Measurements from ENCODE around the gene RAD51C.
A peak's percentile ranks its signal among the peaks of the same experiment; 100 is the strongest.
"Not testable (repeated sequence)": the region's sequence is repeated elsewhere in the genome, so short reads cannot be mapped to it uniquely, and the experiment has no call there.

RAD51C gene

DNA sequence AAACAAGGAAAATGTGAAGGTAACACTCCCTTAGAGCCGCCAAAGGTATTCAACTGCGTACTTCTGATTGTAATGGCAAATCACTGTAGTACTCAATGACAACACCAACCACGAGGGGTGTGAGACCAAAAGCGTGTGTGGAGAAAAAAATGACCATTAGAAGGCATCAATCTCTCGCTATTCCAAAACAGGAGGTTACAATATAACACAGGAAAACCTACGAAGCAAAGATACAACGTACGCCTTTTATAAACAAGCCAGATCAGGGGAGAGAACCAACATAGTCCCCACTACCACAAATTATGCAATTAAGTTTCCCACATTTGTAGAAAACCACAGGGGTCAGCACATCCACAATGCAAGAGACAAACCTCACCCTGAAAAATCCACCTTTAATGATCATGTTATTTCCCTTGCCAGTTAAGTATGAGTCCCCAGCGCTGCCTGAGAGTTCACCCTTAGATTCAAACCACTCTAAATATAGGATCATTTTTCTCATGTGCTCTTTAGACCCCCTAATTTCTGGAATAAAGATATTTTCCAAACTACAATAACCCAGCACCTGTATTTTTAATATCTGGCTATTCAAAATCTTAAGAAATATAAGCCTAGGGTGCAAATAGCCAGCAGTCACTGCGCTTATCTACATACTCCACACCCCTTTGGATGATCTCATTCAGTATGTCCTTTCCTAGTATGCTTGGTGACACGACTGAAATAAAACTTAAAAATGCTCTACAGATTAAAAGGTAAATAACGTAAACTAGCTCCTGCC, 13.0 kb upstream of the RAD51C start:
- DNase-seq: peak; percentile 90
- in situ Hi-C loops (cut with HindIII; ENCODE audit: low pct_ligation_motif_present, low pct_unique_long_range_greater_than_20kb, low sequenced_read_pairs): no loop called here

DNA sequence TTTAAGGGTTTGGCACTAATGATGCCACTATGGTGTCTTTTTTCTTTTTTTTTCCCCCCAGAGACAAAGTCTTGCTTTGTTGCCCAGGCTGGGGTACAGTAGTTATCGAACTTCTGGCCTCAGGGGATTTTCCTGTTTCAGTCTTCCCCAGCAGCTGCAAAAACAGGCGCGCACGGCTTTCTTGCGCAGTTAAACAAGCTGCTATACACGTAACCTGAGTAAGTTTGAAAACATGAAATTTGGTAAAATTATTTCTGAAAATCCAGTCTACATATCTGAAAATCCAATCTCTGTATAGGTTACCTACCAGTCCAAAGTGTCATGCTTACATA, 12.4 kb upstream of the RAD51C start:
- in situ Hi-C loops (cut with HindIII; ENCODE audit: low pct_ligation_motif_present, low pct_unique_long_range_greater_than_20kb, low sequenced_read_pairs): no loop called here
- DNase-seq: no peak

DNA sequence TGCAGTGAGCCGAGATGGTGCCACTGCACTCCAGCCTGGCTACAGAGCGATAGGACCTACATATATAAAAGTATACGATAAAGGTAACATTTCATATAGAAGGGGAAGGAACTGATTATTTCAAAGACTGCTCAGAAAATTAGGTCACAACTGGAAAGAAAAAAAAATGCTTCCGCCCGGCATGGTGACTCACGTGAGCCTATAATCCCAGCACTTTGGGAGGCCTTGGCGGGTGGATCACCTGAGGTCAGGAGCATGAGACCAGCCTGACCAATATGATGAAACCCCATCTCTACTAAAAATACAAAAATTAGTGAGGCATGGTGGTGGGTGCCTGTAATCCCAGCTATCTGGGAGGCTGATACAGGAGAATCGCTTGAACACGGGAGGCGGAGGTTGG, 8.4 kb upstream of the RAD51C start:
- DNase-seq: no peak
- in situ Hi-C loops (cut with HindIII; ENCODE audit: low pct_ligation_motif_present, low pct_unique_long_range_greater_than_20kb, low sequenced_read_pairs): no loop called here

DNA sequence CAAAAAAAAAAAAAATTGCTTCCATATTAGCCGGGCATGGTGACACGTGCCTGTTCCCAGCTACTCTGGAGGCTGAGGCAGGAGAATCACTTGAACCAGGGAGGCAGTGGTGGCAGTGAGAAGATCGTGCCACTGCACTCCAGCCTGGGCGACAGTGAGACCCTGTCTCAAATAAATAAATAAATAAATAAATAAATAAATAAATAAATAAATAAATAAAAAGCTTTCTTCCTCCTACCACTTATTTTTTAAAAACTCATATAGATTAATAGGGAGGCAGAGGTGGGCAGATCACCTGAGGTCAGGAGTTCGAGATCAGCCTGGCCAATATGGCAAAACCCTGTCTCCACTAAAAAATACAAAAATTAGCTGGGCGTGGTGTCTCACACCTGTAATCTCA, 7.9 kb upstream of the RAD51C start:
- DNase-seq; in situ Hi-C loops (cut with HindIII; ENCODE audit: low pct_ligation_motif_present, low pct_unique_long_range_greater_than_20kb, low sequenced_read_pairs): not testable (repeated sequence)

DNA sequence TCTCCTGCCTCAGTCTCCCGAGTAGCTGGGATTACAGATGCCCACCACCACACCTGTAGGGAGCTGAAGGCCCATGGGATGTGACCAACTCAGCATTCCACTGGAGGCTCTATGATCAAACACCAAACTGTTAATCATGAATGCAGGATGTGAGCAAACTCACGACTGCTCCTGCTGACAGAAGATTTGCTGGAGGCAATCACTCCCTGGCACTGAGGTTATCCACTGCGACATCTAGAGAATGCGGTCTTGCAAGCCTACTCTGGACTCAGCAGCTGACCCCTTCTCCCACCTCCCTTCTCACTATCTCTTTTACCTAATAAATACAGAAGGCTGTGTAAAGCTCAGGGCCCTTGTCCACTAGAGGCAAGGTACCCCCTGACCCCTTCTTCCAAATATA, 5.4 kb upstream of the RAD51C start:
- DNase-seq: no peak
- in situ Hi-C loops (cut with HindIII; ENCODE audit: low pct_ligation_motif_present, low pct_unique_long_range_greater_than_20kb, low sequenced_read_pairs): no loop called here

DNA sequence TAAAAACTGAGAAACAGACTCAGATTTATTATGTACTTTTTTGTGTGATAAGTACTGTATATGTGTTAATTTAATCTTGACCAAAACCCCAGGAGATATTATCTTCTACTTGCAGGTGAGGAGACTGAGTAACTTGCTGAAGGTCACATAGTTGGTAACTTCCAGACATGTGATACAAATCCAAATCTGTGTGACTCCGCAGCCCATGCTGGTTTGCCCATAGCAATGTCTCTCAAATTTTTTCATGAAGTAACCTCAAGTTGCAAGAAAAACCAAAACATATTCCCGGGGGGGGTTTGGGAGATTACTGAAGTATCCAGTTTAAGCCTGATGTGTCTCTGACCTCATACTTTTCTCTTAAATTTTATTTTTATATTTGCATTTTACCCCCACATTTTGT, 3.9 kb upstream of the RAD51C start:
- no peak for DNase-seq
- in situ Hi-C loops (cut with HindIII; ENCODE audit: low pct_ligation_motif_present, low pct_unique_long_range_greater_than_20kb, low sequenced_read_pairs): no loop called here

DNA sequence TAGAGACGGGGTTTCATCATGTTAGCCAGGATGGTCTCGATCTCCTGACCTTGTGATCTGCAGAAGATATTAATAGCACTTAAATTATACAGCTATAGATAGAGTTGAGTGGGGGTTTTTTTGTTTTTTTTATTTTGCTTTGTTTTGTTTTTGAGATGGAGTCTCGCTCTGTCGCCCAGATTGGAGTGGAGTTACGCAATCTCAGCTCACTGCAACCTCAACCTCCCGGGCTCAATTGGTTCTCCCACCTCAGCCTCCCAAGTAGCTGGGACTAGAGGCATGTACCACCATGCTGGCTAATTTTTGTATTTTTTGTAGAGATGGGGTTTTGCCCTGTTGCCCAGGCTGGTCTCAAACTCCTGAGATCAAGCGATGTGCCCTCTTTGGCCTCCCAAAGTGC, 2.4 kb upstream of the RAD51C start:
- in situ Hi-C loops (cut with HindIII; ENCODE audit: low pct_ligation_motif_present, low pct_unique_long_range_greater_than_20kb, low sequenced_read_pairs); DNase-seq: not testable (repeated sequence)

DNA sequence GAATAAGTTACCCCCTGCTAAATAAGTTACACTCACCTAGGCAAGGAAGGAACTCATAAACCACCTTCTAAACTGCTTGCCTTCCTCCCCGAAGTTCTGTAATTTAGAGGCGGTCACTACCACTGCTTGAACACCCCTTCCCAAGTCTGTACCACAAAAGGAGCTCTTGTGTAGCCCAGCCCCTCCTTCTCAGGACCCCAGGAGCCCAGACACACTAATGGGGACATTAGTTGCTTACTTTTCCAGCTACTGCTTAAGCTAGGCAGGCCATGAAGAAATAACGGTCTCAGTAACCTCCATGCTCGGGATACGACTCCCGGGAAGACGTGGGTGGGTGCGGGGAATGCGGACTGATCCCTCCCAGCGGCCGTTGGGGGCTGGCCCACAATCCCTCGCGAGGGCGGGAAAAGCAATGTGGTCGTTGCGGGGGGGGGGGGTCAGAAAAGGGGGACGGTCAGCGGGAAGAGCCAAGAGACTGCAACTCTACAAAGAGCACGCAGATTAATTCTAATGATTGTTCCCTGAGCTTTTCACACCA, 632 bp upstream of the RAD51C start, which contains the start of gene TEX14:
TSS of gene TEX14 (minus strand) at position 345 of the 538 bp plus-strand sequence. CDS start 40,044 bp downstream, outside the sequence.
- in situ Hi-C loops (cut with HindIII; ENCODE audit: low pct_ligation_motif_present, low pct_unique_long_range_greater_than_20kb, low sequenced_read_pairs): no loop called here
- no peak for DNase-seq

DNA sequence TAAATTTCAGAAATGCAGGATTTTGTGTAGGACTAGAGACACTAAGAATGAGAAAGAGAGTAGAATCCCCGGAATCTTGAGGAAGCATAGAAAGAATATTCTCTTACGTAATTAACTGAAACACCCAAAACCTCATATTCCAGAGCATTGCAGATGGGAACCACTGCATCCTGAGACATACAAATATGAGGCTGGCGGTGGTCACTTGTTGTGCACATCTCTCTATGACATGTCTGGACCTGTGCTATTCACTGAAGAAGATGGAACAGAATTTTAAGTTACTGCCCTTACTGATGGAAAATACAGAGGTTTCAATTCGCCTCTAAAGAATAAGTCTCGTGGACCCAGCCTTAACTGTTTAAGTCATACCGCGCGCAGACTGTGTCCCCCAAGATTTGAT, 806 bp downstream of the RAD51C start:
- in situ Hi-C loops (cut with HindIII; ENCODE audit: low pct_ligation_motif_present, low pct_unique_long_range_greater_than_20kb, low sequenced_read_pairs): no loop called here
- DNase-seq: peak; percentile 31

DNA sequence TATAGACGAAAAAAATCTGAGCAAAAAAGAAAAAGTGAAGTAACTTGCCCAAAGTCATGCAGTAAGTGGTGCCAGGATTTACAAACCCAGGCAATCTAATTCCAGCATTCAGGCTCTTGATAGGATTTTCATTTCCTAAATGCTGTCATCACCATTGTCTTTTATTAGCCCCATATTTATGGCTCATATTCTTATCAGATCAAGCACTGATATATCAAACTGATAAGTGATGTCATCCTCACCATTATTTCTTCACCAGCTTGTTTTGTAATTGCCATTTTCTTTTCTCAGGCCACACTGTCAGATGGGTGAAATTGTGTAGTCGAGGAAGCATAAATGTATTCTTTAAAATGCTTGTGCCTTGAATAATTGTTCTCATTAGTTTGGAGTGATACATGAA, 1.3 kb downstream of the RAD51C start:
- in situ Hi-C loops (cut with HindIII; ENCODE audit: low pct_ligation_motif_present, low pct_unique_long_range_greater_than_20kb, low sequenced_read_pairs): no loop called here
- DNase-seq: no peak

DNA sequence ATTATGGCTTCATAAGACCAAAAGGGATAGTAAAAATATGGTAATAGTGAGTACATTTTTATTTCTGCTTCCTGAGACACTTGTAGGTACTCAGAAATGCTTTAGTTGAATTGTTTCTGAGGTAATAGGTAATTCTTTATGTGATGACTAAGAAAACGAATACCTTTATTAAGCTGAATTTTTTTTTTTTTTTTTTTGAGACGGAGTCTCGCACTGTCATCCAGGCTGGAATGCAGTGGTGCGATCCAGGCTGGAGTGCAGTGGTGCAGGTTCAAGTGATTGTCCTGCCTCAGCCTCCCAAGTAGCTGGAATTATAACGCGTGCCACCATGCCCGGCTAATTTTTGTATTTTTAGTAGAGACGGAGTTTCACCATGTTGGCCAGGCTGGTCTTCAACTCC, 1.9 kb downstream of the RAD51C start:
- DNase-seq: peak; percentile 58
- in situ Hi-C loops (cut with HindIII; ENCODE audit: low pct_ligation_motif_present, low pct_unique_long_range_greater_than_20kb, low sequenced_read_pairs): no loop called here

DNA sequence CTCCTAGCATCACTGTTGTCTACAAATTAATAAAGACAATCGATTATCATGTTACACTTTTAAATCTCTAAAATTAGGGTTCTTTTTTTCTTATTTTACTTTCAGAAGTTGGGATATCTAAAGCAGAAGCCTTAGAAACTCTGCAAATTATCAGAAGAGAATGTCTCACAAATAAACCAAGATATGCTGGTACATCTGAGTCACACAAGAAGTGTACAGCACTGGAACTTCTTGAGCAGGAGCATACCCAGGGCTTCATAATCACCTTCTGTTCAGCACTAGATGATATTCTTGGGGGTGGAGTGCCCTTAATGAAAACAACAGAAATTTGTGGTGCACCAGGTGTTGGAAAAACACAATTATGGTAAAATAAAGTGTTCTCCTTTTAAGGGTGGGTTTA, 2.4 kb downstream of the RAD51C start:
- DNase-seq: no peak
- in situ Hi-C loops (cut with HindIII; ENCODE audit: low pct_ligation_motif_present, low pct_unique_long_range_greater_than_20kb, low sequenced_read_pairs): no loop called here

DNA sequence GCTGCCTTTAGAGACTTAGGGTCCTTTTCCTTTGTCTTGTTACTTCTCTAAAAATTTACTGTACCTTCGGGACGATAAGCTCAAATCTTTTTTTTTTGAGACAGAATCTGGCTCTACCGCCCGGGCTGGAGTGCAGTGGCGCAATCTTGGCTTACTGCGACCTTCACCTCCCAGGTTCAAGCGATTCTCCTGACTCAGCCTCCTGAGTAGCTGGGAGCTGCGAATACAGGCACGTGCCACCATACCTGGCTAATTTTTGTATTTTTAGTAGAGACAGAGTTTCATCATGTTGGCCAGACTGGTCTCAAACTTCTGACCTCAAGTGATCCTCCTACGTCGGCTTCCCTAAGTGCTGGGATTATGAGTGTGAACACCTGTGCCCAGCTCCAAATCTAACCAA, 7.4 kb downstream of the RAD51C start:
- in situ Hi-C loops (cut with HindIII; ENCODE audit: low pct_ligation_motif_present, low pct_unique_long_range_greater_than_20kb, low sequenced_read_pairs): no loop called here
- DNase-seq: no peak

DNA sequence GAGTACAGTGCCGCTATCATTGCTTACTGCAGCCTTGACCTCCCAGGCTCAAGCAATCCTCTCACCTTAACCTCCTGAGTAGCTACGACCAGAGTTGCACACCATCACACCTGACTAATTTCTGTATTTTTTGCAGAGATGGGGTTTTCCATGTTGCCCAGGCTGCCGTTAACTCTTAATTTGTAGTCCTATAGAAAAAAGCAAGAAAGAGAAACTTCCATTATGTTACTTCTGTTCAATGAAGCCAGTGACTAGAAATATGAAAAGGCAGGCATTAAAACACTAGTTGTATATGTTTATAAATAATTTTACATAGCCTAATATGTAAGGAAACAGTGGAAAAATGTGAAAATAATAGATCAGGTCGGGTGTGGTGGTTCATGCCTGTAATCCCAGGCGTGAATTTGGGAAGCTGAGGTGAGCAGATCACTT, 9.7 kb downstream of the RAD51C start:
- in situ Hi-C loops (cut with HindIII; ENCODE audit: low pct_ligation_motif_present, low pct_unique_long_range_greater_than_20kb, low sequenced_read_pairs): no loop called here
- no peak for DNase-seq

DNA sequence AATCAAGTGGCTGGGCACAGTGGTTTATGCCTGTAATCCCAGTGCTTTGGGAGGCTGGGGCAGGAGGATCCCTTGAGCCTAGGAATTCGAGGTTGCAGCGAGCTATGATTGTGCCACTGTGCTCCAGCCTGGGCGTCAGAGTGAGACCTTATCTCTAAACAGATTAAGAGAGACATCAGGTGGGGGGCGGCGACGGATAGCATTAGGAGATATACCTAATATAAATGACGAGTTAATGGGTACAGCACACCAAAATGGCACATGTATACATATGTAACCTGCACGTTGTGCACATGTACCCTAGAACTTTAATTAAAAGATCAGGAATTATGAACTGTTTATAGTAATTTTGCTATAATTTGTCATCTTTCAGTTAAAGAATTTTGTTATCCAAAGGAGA, 10.3 kb downstream of the RAD51C start:
- no peak for DNase-seq
- in situ Hi-C loops (cut with HindIII; ENCODE audit: low pct_ligation_motif_present, low pct_unique_long_range_greater_than_20kb, low sequenced_read_pairs): no loop called here

DNA sequence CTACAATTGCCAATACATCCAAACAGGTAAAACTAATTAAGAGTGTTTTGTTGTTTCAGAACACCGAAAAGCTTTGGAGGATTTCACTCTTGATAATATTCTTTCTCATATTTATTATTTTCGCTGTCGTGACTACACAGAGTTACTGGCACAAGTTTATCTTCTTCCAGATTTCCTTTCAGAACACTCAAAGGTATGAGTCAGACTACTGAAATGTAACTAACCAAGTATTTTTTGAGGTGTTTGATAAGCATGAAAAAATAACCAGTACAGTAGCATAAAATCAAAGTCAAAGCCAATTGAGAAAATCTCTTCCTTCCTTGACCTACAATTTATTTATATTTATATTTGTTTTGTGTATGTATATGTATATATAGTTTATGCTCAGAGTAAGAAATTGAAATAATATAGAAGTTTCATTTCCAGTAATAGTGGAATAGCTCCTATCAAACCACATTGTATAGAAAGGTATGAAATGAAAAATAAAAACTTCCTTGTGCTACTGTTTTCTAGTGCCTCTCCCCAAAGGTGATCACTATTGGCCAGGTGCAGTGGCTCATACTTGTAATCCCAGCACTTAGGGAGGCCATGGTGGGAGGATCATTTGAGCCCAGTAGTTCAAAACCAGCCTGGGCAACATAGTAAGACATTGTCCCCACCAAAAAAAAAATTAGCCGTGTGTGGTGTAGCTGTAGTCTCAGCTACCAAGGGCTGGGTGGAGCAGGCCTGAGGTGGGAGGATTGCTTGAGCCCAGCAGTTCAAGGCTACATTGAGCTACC, 10.9 kb downstream of the RAD51C start:
- in situ Hi-C loops (cut with HindIII; ENCODE audit: low pct_ligation_motif_present, low pct_unique_long_range_greater_than_20kb, low sequenced_read_pairs): no loop called here

DNA sequence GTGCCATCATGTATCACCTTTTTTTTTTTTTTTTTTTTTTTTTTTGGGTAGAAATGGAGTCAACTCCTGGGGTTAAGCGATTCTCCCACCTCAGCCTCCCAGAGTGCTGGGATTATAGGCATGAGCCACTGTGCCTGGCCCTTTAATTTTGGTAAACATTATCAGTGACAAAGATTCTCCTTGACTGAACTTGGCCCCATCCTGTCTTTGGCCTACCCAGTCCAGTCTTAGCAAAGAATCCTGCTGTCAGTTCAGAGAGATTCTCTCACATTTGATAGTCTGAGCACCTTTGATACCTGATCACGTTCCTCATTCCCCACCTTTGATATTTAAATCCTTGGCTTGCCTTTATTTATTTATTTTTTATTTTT, 11.5 kb downstream of the RAD51C start:
- no peak for DNase-seq
- in situ Hi-C loops (cut with HindIII; ENCODE audit: low pct_ligation_motif_present, low pct_unique_long_range_greater_than_20kb, low sequenced_read_pairs): no loop called here

More for the DNA sequence above, 10.9 kb downstream of the RAD51C start:
- DNase-seq: peak; percentile 65

DNA sequence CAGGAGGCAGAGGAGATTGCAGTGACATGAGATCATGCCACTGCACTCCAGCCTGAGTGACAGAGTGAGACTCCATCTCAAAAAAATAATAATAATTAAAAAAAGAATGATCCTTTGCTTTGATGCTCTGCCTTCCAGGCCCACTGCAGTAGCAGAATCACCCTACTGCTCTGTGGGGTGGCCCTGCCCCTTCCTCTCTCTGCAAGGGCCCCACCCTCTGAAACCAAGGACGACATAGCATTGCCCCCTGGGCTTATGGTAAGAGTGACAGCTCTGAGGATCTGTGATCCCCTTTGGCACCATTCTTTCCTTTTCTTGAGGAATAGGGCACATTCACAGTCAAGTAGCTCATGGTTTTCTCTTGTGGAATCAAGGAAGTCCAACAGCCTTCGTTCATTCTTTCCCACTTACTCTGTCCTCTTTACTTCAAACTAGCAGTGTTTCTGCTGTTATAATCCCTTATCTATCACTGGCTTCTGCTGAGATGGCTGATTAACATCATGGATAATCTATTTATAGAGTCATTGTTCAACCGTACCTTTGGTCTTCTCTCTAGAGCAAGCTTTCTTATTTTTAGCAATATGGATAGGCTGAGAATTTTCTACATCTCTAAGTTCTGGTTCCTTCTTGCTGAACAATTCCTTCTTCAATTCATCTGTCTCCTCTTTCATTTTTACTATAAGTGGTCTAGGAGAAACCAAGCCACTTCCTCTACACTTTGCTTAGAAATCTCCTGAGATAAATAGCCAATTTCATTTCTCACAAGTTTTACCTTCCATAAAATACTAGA, 14.1 kb downstream of the RAD51C start:
- no peak for DNase-seq
- in situ Hi-C loops (cut with HindIII; ENCODE audit: low pct_ligation_motif_present, low pct_unique_long_range_greater_than_20kb, low sequenced_read_pairs): no loop called here

DNA sequence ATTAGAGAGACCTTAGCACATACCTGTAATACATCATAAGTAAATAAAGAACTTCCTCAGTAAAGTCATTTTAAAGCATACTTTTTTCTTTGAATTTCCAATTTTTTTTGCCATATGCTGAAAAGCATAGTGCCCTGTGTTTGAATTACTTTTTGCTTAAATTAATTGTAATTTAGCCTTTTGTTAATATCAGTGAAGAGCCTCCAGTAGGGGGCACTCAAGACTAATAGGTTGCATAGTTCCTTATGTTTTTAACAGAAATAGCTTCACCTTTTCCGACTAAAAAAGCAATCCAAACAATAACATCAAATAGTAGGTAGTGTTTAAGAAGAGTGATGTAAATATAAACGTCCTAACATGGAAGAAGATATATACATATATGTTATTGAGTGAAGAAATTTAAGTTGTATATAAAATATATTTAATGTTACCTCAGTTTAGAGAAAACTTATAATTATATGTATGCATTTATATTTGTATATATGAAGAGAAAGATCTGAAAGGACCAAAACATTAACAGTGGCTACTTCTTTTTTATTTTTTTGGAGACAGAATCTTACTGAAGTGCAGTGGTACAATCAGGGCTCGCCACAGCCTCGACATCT, 18.6 kb downstream of the RAD51C start:
- DNase-seq: peak; percentile 69
- in situ Hi-C loops (cut with HindIII; ENCODE audit: low pct_ligation_motif_present, low pct_unique_long_range_greater_than_20kb, low sequenced_read_pairs): no loop called here

All from ACHN (cell line).